ENCODE results near the gene PRSS8.
"Not testable (repeated sequence)": the region's sequence is repeated elsewhere in the genome, so short reads cannot be mapped to it uniquely, and the experiment has no call there.

Gene PRSS8

DNA sequence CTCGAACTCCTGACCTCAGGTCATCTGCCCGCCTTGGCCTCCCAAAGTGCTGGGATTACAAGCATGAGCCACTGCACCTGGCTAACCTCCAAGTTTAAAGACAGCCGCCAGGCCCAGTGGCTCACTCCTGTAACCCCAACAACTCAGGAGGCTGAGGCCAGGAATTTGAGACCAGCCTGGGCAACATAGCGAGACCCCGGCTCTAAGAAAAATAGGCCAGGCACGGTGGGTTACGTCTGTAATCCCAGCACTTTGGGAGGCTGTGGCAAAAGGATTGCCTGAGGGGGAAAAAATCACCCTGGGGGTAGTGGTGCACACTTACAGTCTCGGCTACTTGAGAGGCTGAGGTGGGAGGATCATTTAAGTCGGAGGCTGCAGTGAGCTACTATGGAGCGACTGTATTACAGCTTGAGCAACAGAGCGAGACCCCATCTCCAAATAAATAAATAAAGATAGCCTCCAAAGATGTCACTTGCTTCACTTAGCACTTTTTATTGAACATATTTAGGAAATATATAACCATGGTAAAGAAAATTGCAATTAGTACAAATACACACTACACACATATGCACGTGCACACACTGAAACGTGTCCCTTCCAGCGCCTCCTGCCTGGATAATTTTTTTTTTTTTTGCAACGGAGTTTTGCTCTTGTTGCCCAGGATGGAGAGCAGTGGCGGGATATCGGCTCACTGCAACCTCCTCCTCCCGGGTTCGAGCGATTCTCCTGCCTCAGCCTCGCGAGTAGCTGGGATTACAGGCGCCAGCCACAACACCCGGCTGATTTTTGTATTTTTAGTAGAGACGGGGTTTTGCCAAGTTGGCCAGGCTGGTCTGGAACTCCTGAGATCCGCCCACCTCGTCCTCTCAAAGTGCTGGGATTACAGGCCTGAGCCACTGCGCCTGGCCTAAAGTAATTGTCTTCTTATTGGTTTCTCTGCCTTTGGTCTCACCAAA lies 28.7 kb downstream of the PRSS8 start:
- H3K4me3 ChIP-seq (ENCODE audit: low read depth, low read length): no peak overlapping the region; the same call in 1 of the 2 replicates
- TF ChIP-seq, protein P1, sequence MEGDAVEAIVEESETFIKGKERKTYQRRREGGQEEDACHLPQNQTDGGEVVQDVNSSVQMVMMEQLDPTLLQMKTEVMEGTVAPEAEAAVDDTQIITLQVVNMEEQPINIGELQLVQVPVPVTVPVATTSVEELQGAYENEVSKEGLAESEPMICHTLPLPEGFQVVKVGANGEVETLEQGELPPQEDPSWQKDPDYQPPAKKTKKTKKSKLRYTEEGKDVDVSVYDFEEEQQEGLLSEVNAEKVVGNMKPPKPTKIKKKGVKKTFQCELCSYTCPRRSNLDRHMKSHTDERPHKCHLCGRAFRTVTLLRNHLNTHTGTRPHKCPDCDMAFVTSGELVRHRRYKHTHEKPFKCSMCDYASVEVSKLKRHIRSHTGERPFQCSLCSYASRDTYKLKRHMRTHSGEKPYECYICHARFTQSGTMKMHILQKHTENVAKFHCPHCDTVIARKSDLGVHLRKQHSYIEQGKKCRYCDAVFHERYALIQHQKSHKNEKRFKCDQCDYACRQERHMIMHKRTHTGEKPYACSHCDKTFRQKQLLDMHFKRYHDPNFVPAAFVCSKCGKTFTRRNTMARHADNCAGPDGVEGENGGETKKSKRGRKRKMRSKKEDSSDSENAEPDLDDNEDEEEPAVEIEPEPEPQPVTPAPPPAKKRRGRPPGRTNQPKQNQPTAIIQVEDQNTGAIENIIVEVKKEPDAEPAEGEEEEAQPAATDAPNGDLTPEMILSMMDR (IDR thresholded peaks at IDR 0.05; ENCODE audit: low read depth, low read length, missing control alignments): no peak
- DNase-seq (ENCODE audit: low read depth): no peak

DNA sequence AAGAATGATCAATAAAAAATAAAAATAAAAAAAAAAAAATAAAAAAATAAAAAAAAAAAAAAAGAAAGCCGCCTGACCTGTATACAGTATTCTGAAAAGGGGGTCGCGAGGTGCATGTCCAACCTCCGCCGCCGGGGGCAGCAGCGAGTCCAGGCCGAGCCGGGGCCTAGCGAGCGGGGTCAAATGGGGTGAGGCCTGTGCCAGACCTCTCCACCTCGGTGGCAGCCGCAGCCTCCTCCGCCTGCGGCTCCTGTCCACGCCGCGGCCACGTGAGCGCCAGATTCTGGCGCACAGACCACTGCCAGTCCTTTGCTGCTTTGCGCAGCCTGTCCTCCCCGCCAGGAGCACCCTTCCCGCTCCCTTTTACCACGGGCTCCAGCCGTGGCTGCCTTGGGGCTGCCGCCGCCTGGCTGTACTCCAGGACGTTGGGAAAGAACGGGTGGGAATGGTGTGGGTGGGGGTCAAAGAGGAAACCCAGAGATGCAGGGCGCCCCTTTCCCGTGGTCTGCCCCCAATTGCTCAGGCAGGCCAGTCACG lies 29.8 kb downstream of the PRSS8 start:
- no peak for DNase-seq (ENCODE audit: low read depth)
- TF ChIP-seq, protein P1 (IDR thresholded peaks at IDR 0.05; ENCODE audit: low read depth, low read length, missing control alignments): peak; percentile 78
- H3K4me3 ChIP-seq (ENCODE audit: low read depth, low read length): no peak overlapping the region

DNA sequence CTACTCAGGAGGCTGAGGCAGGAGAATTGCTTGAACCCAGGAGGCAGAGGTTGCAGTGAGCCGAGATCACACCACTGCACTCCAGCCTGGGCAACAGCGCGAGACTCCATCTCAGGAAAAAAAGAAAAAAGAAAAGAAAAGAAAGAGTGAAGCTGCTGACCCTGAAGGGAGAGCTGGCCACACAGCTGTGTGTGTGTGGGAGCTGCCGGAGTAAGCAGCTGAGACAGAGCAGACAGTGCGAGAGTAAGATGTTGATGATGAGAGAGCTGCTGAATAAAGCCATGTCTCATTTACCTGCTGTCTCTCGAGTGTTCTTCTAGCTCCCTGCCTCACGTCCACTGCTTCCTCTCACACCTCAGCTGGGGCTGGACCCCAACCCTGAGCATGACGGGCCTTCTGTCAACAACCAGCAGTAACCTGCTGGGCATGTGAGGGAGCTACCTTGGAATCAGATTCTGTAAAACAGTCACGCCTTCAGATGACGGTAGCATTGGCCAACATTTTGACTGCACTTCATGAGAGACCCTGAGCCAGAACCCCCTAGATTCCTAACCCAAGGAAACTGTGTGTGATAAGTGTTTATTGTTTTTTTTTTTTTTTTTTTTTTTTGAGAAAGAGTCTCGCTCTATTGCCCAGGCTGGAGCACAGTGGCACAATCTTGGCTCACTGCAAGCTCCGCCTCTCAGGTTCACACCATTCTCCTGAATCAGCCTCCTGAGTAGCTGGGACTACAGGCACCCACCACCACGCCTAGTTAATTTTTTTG lies 34.5 kb downstream of the PRSS8 start:
- not testable (repeated sequence) for H3K4me3 ChIP-seq (ENCODE audit: low read depth, low read length); DNase-seq (ENCODE audit: low read depth)

DNA sequence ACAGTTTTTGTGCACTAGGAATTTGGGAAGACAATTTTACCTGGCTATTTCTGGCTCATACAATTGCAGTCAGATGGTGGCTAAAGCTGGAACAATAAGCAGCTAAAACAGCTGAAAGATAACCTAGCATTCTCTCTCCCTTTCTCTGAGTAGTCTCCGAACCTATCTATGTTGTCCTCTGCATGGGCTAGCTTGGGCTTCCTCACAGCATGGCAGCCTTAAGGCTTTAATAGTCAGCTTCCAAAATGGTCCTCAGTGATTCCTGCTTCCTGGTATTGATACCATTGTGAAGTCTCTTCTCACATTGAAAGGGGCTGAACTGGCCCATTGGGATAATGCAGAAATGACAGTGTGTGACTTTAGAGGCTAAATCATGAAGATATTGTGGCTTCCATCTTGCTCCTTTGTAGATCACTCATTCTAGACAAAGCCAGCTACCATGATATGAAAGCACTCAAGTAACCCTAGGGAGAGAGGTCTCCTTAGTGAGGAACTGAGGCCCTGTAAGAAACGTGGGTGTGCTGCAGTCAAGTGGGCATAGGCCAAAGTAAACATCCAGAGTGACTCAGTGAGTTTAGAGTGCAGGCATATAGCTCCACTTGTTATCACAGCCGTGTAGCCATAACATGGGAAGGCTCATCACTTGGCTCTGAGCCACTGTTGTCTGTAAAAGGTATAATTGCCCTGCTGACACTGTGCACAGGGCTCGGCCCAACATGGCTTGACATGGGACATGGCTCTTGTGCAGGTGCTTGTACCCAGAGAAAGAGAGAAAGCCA lies 35.5 kb downstream of the PRSS8 start:
- DNase-seq (ENCODE audit: low read depth): no peak
- TF ChIP-seq, protein P1 (IDR thresholded peaks at IDR 0.05; ENCODE audit: low read depth, low read length, missing control alignments): no peak
- no peak overlapping the region for H3K4me3 ChIP-seq (ENCODE audit: low read depth, low read length)

DNA sequence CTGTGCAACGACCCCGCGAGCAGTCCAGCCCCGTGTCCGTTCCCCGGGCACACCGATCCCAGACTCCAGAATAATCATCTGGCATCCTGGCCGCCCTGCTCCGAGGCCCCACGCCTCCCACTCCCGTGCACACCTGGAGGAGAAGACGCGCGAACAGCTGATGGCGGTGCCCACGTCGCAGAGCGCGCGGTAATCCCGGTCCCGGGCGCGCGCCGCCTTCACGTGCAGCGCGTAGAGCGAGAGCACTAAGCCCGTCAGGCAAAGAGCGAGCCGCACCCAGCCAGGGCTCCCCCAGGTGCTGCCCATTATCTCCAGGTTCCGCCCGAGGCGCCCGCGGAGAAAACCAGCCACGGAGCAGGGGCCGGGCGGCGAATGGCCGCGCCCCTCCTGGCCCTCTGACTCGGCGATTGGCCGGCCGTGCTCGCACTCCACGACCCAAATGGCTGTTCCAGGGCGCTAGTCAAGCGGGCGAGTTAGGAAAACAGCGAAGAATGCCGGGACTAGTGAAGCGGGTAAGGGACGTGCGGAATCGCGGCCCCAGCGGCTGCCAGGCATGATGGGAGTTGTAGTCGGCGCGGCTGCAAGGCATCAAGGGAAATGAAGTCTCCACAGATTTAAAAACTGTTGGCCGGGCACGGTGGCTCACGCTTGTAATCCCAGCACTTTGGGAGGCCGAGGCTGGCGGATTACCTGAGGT lies 41.0 kb downstream of the PRSS8 start, which contains the start of gene VKORC1:
TSS of gene VKORC1 (minus strand) at position 374 of the 697 bp plus-strand sequence. CDS start at position 306, 68 bp downstream.
- peak; percentile 90 for DNase-seq (ENCODE audit: low read depth)
- TF ChIP-seq, protein P1 (IDR thresholded peaks at IDR 0.05; ENCODE audit: low read depth, low read length, missing control alignments): no peak
- H3K4me3 ChIP-seq (ENCODE audit: low read depth, low read length): peak within 1 kb of the TSS; percentile 78

DNA sequence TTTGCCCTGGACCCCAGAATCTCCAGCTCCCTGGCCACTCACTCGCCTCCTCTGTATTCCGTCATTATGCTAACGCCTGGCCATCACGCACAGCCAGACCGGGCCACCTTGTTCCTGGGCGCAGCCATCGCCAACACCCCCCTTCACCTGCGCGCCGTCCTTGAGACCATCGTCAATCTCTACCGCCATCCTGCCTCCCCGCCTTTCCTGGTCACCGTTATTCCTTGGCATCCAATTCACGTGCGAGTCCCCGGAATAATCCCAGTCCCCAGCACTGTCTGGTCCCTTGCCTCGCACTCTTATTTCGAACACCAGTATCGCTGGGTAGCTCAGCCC lies 41.5 kb downstream of the PRSS8 start:
- no peak for DNase-seq (ENCODE audit: low read depth)
- peak overlapping the region; percentile 78 for H3K4me3 ChIP-seq (ENCODE audit: low read depth, low read length)
- TF ChIP-seq, protein P1 (IDR thresholded peaks at IDR 0.05; ENCODE audit: low read depth, low read length, missing control alignments): no peak

Measured in GM12864 (cell line).